ENCODE data around the gene ESYT2. TPM values are rescaled to one million over a fixed set of nuclear protein-coding genes. Genes with fewer than 3 reads are reported as not detected.

ESYT2 gene
- total RNA-seq, 2 experiments from 2014 or later, result 41.7 to 44.3 TPM

DNA sequence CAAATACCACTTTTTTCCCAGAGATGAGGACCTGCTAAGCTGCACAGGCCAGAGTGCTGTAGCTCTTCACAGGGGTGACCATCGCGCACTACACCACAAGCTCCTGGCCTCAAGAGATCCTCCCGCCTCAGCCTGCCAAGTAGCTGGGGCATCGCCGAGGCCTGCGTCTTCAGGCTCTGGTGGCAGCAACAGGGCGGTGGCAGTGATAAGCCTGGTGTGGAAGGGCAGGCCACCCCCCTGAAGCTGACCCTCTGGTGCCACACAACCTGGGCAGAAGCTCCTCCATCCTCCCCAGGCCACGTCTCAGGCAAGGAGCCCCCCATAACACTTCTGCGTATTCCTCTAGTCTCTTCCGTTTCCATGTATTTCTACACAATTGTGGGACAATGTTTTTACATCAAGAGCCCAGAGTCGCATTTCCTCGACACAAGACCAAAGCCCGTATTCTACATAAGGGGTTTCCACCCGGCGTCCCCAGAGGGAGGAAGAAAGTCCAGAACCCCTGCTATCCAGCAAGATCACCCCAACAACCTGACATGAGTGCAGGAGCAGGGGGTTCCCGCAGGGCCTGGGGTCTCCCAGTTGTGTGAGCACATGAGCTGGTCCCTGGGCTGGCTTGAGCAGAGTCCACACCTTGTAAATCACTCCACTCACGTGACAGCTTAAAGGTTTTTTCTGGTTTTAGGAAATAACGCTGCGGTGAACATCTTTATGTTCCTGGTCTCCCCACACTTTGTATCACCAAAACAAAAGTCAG lies 87.1 kb downstream of the ESYT2 start:
- intact Hi-C loops (cut with micrococcal nuclease), result no loop called here
- no peak for DNase-seq

DNA sequence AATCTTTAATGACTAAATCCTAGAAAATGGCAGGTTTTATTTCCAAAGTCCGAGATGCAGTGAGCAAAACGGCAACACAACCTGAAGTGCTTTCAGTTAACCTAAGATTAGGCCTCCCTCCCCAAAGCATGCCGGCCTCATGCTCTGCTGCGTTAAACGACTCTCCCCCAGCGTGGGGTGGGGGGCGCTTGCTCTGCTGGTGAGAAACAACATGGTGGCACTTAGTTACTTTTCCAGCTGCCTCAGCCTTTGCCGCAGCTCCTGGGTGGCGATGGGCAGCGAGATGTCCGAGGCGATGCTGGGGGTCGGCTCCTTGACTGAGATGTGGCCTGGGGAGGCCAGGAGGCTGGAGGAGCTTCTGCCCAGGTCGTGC lies 88.0 kb downstream of the ESYT2 start:
- CTCF ChIA-PET, result no interaction called here
- H3K9me3 Mint-ChIP-seq, result no peaks in the 10 kb centered on the region

More for the DNA sequence above, 87.1 kb downstream of the ESYT2 start:
- H3K27me3 Mint-ChIP-seq (ENCODE audit: low read depth), result no peaks in the 10 kb centered on the region
- peaks cover 7% of the 10 kb centered on the region for H3K4me1 Mint-ChIP-seq (ENCODE audit: low read depth)
- no peaks in the 10 kb centered on the region for H3K9me3 Mint-ChIP-seq
- CTCF ChIA-PET, result interaction anchor here (0.6 to 1.4 kb wide), 2 partner anchors 9 to 243 kb away, joined by 3 read pairs; no protein-coding TSS in a partner anchor
- peaks cover 32% of the 10 kb centered on the region for H3K36me3 Mint-ChIP-seq (ENCODE audit: low read depth)
- no peak overlapping the region for H3K27ac Mint-ChIP-seq
- no peak overlapping the region for H3K4me3 Mint-ChIP-seq

DNA sequence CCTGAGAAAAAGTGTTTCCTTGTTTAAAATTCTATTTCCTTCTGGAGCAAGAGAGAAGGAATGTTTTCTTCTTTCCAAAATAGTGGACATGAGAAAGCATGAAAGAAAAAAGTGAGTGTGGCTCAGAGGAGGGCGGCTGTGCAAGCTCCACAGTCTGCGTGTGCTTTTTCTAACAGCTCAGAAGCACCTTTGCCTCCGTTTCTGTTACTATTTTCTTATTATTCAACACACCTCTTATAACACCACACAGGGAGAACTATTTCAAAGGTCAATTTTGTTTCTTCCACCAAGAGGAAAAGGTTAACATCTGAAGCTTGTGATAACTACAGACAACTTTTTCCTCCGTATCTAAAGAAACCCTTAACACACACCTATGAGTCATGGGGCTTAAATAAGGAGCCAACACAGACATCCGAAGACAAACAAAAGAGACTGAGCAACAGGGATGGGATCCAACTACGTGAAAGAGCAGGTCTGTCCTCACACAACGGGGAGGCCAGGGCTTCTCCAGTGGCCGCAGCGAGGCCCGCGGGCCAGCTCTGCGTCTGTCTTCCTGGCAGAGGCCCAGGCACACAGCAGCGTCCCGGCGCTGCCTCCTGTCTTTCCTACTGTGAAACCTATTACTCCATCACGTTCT lies 88.5 kb downstream of the ESYT2 start:
- no peak overlapping the region for H3K4me3 Mint-ChIP-seq
- CTCF ChIA-PET, result interaction anchor here (1.5 kb wide), 1 partner anchor 237 kb away, joined by 3 read pairs; no protein-coding TSS in a partner anchor
- intact Hi-C loops (cut with micrococcal nuclease), result no loop called here
- H3K27me3 Mint-ChIP-seq (ENCODE audit: low read depth), result no peaks in the 10 kb centered on the region
- peaks cover 30% of the 10 kb centered on the region for H3K36me3 Mint-ChIP-seq (ENCODE audit: low read depth)
- H3K9me3 Mint-ChIP-seq, result no peaks in the 10 kb centered on the region
- DNase-seq, result no peak
- H3K27ac Mint-ChIP-seq, result peak overlapping the region; percentile 27
- peaks cover 7% of the 10 kb centered on the region for H3K4me1 Mint-ChIP-seq (ENCODE audit: low read depth)

More for the DNA sequence above, 88.0 kb downstream of the ESYT2 start:
- Mint-ChIP-seq H3K27me3 (ENCODE audit: low read depth) (no peaks in the 10 kb centered on the region), H3K4me3 (no peak overlapping the region), H3K27ac (no peak overlapping the region), H3K36me3 (ENCODE audit: low read depth) (peaks cover 30% of the 10 kb centered on the region), H3K4me1 (ENCODE audit: low read depth) (peaks cover 7% of the 10 kb centered on the region)
- intact Hi-C loops (cut with micrococcal nuclease), result no loop called here
- DNase-seq, result no peak

DNA sequence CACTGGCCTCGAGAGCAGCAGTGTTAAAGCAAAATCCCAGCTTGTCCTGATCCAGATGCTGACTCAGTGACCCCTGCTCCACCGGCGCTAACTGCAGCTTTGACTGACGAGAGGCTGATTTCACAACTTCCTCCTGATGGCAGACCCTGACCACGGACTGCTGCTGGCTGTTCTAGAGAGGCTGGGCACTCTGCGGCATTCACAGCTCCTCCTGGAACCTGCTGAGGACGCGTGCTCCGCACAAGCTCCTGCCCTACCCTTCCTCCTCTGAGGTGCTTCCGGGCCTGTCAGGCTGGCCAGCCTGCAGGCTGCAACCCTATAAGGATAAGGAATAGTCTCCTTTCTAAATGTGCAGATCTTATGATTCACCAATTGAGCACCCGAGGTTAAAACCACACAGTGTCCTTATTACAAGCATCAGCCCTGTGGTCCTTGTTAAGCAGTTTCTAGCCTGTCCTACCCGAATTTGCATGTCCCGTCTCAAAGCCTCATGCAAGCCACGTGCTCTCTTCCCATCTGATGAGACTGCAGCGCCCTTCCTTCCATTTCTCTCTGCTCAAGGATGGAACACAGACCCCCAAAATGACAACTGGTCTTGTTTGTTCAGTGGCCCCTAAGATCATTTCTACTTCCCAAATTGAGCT lies 89.2 kb downstream of the ESYT2 start:
- no peak overlapping the region for H3K27ac Mint-ChIP-seq
- no peak overlapping the region for H3K4me3 Mint-ChIP-seq
- no peak for DNase-seq
- intact Hi-C loops (cut with micrococcal nuclease), result no loop called here
- no peaks in the 10 kb centered on the region for H3K27me3 Mint-ChIP-seq (ENCODE audit: low read depth)
- peaks cover 7% of the 10 kb centered on the region for H3K4me1 Mint-ChIP-seq (ENCODE audit: low read depth)
- CTCF ChIA-PET, result interaction anchor here (1.1 to 1.5 kb wide), 2 partner anchors 35 to 237 kb away, joined by 3 read pairs; partner anchors contain the start of gene NCAPG2
- no peaks in the 10 kb centered on the region for H3K9me3 Mint-ChIP-seq
- peaks cover 34% of the 10 kb centered on the region for H3K36me3 Mint-ChIP-seq (ENCODE audit: low read depth)

DNA sequence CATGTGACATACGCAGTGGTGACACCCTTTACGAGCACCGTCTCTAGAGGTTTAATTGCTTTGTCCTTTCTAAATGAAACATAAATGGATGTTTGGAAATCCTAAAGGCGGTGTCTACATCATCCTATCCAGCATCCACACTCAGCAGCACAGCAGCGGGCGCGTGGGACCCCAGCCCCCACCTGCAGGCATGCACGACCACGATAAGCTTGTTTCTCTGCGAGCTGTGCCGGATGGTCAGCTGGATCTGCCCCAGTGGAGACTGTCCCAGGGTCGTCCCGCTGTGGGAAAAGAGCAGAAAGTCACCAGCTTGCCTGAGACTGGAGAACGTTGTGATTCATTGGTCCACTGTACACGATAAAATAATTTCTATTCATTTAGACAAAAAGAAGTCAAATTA lies 90.5 kb downstream of the ESYT2 start:
- CTCF ChIA-PET, result no interaction called here
- Mint-ChIP-seq H3K4me3 (no peak overlapping the region), H3K27ac (no peak overlapping the region), H3K9me3 (no peaks in the 10 kb centered on the region), H3K36me3 (ENCODE audit: low read depth) (peaks cover 37% of the 10 kb centered on the region), H3K4me1 (ENCODE audit: low read depth) (peaks cover 7% of the 10 kb centered on the region), H3K27me3 (ENCODE audit: low read depth) (no peaks in the 10 kb centered on the region)
- no peak for DNase-seq
- intact Hi-C loops (cut with micrococcal nuclease), result no loop called here

DNA sequence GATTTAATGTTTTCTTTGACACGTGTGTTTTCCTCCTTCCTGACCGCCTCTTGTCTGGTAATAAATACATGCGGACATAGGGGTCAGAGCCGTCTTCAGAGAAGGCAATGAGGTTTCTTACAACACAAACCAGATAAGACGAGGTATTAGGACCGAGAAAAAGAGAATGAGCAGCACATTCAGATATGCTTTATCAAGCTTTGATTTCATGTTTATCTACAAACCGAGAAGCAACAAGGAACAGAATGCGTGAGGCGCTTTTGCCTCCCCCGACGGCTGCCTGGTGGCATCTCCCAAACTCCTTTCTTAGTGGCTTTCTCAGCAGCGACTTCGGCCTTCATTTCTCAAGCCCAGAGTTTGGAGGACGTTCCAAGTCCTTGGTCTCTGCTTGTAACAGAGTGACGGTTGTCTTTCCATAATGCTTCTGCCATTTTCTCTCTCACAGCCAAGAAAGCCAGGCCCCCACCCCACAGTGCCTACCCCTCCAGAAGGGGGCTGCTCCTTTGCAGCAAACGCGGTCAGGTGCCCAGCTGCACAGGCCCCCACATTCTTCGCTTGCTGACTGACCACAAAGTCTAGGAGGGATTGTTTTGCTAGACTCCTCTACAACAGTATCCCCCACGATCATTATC lies 92.1 kb downstream of the ESYT2 start:
- no peak overlapping the region for H3K4me3 Mint-ChIP-seq
- no peak overlapping the region for H3K27ac Mint-ChIP-seq
- CTCF ChIA-PET, result interaction anchor here (1.1 to 1.5 kb wide), 2 partner anchors 28 to 240 kb away, joined by 3 to 5 read pairs; no protein-coding TSS in a partner anchor
- peaks cover 31% of the 10 kb centered on the region for H3K36me3 Mint-ChIP-seq (ENCODE audit: low read depth)
- DNase-seq, result no peak
- peaks cover 7% of the 10 kb centered on the region for H3K4me1 Mint-ChIP-seq (ENCODE audit: low read depth)
- intact Hi-C loops (cut with micrococcal nuclease), result no loop called here
- H3K27me3 Mint-ChIP-seq (ENCODE audit: low read depth), result no peaks in the 10 kb centered on the region
- H3K9me3 Mint-ChIP-seq, result no peaks in the 10 kb centered on the region

DNA sequence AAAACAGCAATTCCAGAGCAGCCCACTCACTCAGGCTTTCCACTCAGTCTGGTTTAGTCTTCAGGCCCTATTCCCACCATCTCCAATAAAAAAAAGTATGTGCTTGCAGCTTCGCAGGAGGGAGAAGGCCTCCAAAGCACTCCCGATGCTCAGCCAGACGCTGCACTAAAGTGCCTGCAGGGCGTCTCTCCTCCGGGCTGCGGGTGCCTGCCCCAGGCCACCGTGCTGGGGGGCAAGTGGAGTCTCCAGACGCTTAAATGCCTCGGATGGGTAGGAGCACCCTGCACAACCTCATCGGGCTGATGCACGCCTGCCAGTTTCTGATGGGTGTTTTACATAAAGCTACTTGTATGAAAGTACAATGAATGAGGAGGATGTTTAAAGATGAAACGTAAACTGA lies 93.4 kb downstream of the ESYT2 start:
- H3K4me1 Mint-ChIP-seq (ENCODE audit: low read depth), result peaks cover 4% of the 10 kb centered on the region
- CTCF ChIA-PET, result interaction anchor here (1.5 kb wide), 1 partner anchor 241 kb away, joined by 5 read pairs; no protein-coding TSS in a partner anchor
- no peak for DNase-seq
- no peaks in the 10 kb centered on the region for H3K27me3 Mint-ChIP-seq (ENCODE audit: low read depth)
- no peaks in the 10 kb centered on the region for H3K9me3 Mint-ChIP-seq
- peaks cover 25% of the 10 kb centered on the region for H3K36me3 Mint-ChIP-seq (ENCODE audit: low read depth)
- no peak overlapping the region for H3K27ac Mint-ChIP-seq
- intact Hi-C loops (cut with micrococcal nuclease), result no loop called here
- no peak overlapping the region for H3K4me3 Mint-ChIP-seq

DNA sequence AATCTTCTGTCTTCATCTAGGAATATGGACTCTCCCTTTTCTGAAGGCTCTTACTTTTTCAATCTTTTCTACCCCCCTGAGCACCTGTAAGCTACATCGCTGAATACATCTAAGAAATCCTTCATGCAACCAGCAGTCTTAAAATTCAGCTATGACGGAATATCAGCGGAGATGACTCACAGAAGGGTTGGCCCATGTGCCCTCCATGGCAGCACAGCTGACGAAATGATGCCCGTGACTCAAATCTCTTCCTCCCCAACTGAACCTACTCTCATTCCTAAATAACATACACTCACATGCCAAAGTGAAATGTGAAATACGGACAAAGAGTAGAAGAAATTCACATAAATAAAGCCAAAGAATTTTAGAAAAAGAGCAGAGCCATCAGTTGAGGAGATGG lies 94.4 kb downstream of the ESYT2 start:
- no peak overlapping the region for H3K27ac Mint-ChIP-seq
- no peaks in the 10 kb centered on the region for H3K27me3 Mint-ChIP-seq (ENCODE audit: low read depth)
- peaks cover 26% of the 10 kb centered on the region for H3K36me3 Mint-ChIP-seq (ENCODE audit: low read depth)
- no peaks in the 10 kb centered on the region for H3K9me3 Mint-ChIP-seq
- no peak for DNase-seq
- intact Hi-C loops (cut with micrococcal nuclease), result no loop called here
- CTCF ChIA-PET, result interaction anchor here (0.7 kb wide), 1 partner anchor 177 kb away, joined by 3 read pairs; no protein-coding TSS in a partner anchor
- H3K4me3 Mint-ChIP-seq, result no peak overlapping the region
- peaks cover 9% of the 10 kb centered on the region for H3K4me1 Mint-ChIP-seq (ENCODE audit: low read depth)

DNA sequence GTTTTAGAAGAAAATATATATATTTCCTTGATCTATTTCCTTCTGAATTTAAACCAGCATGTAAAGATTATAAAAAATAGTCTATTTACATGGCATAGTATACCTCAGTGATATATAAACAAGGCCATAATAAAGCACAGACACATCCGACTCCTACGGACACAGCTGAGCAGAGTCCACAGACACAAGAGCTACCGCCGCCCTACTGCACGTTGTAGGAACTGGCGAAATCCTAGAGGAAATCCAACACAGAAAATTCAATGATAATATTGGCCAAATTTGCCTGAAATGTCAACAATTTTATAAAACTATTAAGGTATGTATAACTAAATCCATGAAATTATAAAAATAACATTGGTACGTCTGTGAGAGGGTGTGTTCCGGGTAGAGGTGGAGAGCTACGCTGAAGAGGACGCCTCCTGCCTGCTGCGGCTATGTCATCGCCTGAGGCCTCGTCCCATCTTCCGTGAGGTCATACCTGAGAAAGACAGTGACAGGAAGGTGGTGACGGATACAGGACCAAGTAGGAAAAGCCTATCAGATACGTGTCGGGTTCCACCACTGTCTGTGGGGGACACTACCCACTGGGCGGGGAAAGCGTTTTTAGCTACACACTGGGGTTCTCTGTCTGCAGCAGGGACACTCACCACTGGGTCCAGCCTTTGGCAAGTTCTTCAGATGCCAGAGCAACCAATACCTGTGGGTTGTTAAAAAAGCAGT lies 95.4 kb downstream of the ESYT2 start:
- Mint-ChIP-seq H3K9me3 (no peaks in the 10 kb centered on the region), H3K4me3 (no peak overlapping the region), H3K36me3 (ENCODE audit: low read depth) (peaks cover 28% of the 10 kb centered on the region), H3K27ac (no peak overlapping the region), H3K4me1 (ENCODE audit: low read depth) (peaks cover 9% of the 10 kb centered on the region), H3K27me3 (ENCODE audit: low read depth) (no peaks in the 10 kb centered on the region)
- intact Hi-C loops (cut with micrococcal nuclease), result no loop called here
- no peak for DNase-seq
- CTCF ChIA-PET, result interaction anchor here (1.0 kb wide), 1 partner anchor 243 kb away, joined by 7 read pairs; no protein-coding TSS in a partner anchor

DNA sequence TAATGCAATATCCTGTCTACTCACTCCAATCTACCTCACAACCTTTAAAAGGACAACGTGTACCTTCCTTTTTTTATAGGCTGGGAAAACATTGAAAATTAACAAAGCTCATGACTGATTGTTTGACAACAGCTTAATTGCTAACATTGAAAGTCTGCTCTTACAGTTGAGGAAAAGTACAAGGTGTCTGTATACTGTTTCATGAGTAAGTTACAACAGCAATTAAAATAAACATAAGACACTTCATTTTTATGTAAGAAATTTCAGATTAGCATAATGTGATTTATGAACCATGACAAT lies 96.1 kb downstream of the ESYT2 start:
- DNase-seq, result no peak
- CTCF ChIA-PET, result interaction anchor here (0.8 to 1.3 kb wide), 4 partner anchors 9 to 244 kb away, joined by 3 to 7 read pairs (median 3); no protein-coding TSS in a partner anchor
- intact Hi-C loops (cut with micrococcal nuclease), result no loop called here
- Mint-ChIP-seq H3K27ac (no peak overlapping the region), H3K4me1 (ENCODE audit: low read depth) (peaks cover 10% of the 10 kb centered on the region), H3K9me3 (no peaks in the 10 kb centered on the region), H3K4me3 (no peak overlapping the region), H3K36me3 (ENCODE audit: low read depth) (peaks cover 26% of the 10 kb centered on the region), H3K27me3 (ENCODE audit: low read depth) (no peaks in the 10 kb centered on the region)

DNA sequence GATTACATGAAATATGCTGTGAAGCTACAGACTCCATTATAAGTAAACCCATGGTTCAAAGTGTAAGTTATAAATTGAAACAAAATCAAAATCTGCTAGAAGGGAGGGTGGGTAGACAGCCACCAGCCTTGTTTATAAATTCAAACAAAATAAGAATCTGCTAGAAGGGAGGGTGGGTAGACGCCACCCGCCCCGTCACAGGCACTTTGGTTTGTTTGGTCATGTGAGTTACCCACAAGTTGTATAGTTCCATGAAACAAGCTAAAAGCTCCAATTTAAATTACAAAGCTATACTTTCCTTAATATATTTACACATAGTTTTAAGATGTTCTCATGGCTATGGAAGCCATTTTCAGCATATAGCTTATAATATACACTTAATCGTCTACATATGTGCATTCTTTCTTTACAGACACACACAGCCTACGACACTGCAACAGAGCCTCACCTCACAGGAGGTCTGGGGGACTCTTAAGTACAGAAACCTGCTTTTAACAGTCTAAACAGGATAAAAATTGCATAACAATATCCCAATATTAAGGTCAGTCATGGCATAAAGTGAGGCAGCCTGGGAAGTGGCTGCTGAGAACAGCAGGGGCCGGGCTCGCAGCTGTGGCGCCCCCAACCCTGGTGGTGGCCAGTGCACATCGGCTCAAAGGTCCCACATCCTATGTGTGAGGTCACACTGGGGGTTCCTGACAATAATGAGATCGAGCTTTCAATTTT lies 96.7 kb downstream of the ESYT2 start:
- Mint-ChIP-seq H3K4me3 (no peak overlapping the region), H3K27me3 (ENCODE audit: low read depth) (no peaks in the 10 kb centered on the region), H3K9me3 (no peaks in the 10 kb centered on the region), H3K36me3 (ENCODE audit: low read depth) (peaks cover 26% of the 10 kb centered on the region), H3K27ac (no peak overlapping the region), H3K4me1 (ENCODE audit: low read depth) (peaks cover 10% of the 10 kb centered on the region)
- CTCF ChIA-PET, result interaction anchor here (0.8 to 1.3 kb wide), 3 partner anchors 10 to 244 kb away, joined by 3 read pairs; no protein-coding TSS in a partner anchor
- intact Hi-C loops (cut with micrococcal nuclease), result no loop called here
- DNase-seq, result no peak
